AG20443 (cell line): ENCODE results near the gene SRF.

ENCODE experiments used
- DNase-seq: peaks from one replicate; pipeline ENCODE4 v3.0.0; 2012; ENCODE audit warnings: low spot score, mixed read lengths

The SRF gene

GRCh38 chr6:43147691-43148477 lies 23.2 kb upstream of the SRF start:
- no peak for DNase-seq

GRCh38 chr6:43149265-43149664 lies 21.8 kb upstream of the SRF start:
- DNase-seq: peak; percentile 55

- no peak for DNase-seq
Measured at GRCh38 chr6:43150051-43150751, 20.9 kb upstream of the SRF start.

- no peak for DNase-seq
Measured at GRCh38 chr6:43159599-43159998, 11.5 kb upstream of the SRF start.

- no peak for DNase-seq
Measured at GRCh38 chr6:43163899-43164298, 7.2 kb upstream of the SRF start.

GRCh38 chr6:43170417-43170930 lies 595 bp upstream of the SRF start:
- peak; percentile 88 for DNase-seq

GRCh38 chr6:43171707-43172103 lies 636 bp downstream of the SRF start:
- DNase-seq: no peak

GRCh38 chr6:43172104-43173007 lies 1.3 kb downstream of the SRF start:
- peak; percentile 25 for DNase-seq

GRCh38 chr6:43173591-43174262 lies 2.7 kb downstream of the SRF start:
- DNase-seq: no peak

- DNase-seq: peak; percentile 98
Measured at GRCh38 chr6:43174263-43175112, 3.4 kb downstream of the SRF start.

GRCh38 chr6:43175676-43176422 lies 4.8 kb downstream of the SRF start:
- no peak for DNase-seq

GRCh38 chr6:43176423-43176786 lies 5.3 kb downstream of the SRF start:
- DNase-seq: no peak

- no peak for DNase-seq
Measured at GRCh38 chr6:43178150-43178549, 7.1 kb downstream of the SRF start.

GRCh38 chr6:43178951-43179830 lies 8.1 kb downstream of the SRF start:
- DNase-seq: no peak

GRCh38 chr6:43180058-43180457 lies 9.0 kb downstream of the SRF start:
- DNase-seq: no peak

- DNase-seq: no peak
Measured at GRCh38 chr6:43180985-43181384, 9.9 kb downstream of the SRF start.

- DNase-seq: no peak
Measured at GRCh38 chr6:43181621-43181941, 10.5 kb downstream of the SRF start.

- DNase-seq: peak; percentile 94
Measured at GRCh38 chr6:43181942-43182860, 11.1 kb downstream of the SRF start, which contains the start of gene CUL9. Gene CUL9 (plus strand): TSS chr6:43182196. CDS start chr6:43184311, 2,115 bp downstream.
